ENCODE data around the gene OAF.
"Not testable (repeated sequence)": the region's sequence is repeated elsewhere in the genome, so short reads cannot be mapped to it uniquely, and the experiment has no call there.

The OAF gene

DNA sequence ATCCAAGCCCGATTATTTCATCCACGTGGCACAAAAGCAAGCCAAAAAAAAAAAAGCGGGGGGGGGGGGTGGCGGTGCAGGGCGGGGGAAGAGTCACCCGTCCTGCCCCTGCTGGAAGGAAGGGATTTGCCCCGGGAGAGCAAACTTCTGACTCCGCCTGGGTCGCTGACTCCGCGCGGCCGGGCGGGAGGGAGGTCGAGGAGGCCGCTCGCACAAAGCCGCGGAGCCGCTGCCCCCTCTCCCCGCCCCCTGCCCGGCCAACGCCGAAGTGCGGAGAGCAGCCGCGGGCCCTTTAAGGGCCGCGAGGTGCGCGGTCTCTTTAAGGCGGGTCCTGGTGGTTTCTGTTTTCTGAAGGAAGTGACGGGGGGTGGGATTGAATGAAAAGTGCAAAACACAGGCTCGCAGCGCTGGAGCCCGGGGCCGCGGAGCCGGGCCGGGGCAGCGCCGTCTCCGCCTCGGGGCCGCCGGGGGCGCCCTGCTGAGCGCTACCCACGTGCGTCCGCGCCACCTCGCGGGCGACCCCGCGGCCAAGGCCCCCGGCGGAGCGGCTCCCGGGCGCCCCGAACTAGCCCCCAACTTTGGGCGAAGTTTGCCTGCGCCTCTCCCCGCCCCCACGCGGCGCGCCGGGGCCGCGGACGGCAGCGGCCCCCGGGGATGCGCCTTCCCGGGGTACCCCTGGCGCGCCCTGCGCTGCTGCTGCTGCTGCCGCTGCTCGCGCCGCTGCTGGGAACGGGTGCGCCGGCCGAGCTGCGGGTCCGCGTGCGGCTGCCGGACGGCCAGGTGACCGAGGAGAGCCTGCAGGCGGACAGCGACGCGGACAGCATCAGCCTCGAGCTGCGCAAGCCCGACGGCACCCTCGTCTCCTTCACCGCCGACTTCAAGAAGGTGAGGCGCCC is at the start of gene OAF:
Gene OAF, plus strand, starts transcription at position 407 of the 896 bp plus-strand sequence. Its CDS starts 248 bp downstream, at position 655.
- DNase-seq = peak; percentile 54 to 74

DNA sequence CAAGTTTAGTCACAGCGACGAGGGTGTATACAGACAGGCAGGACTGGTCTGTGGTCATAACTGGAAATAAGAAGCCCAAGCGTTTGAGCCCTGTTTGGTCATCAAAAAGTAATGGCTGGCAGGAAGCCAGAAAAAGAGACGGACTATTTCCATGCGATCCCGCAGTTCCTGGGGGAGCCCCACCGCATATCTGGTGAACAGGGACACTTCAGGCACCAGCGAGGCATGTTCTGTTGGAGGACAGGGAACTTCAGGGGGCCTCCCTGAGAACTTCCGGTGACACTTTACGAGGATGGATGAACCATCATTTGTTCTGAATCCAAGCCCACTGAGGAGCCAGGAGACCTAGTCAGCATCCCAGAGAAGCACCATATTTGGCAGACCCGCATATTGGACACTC is 43.2 kb upstream of the OAF start:
- DNase-seq = no peak

DNA sequence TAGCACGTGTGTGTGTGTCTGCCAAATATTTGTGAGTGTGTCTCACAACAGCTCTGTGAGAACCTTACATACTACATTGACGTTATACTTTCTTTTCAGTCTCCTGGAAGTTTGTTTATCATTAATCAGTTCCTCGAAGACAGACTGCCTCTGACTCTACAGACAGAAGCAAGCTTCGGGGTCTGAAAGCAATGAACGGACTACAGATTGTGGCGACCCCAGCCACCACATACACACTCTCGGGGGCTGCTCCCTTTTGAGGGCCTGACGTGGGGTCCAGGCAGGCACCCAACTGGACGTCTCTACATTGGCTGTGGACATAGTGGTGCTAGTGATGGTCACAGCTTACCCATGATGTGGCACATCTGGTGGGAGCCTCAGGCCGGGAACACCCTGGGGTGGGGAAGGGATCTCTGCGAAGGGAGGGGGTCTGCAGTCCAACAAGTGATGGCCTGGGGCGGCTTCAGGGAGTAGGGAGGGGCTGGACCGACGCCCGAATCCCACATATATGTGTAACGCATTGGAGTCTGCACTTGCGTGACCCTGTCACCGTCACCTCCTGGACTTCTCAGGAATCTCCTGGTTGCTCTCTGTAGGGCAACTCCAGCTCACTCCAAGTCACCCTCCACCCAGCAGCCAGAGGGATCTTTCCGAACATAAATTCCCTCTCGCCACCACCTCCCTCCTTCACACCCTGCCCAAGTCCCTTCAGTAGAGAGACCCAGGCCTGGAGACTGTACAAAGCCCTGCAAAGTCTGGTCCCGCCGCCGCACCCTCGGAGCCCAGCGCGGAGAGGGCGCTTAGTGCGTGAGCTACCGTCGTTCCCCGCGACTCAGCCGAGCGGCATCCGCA is 42.5 kb upstream of the OAF start:
- no peak for DNase-seq

DNA sequence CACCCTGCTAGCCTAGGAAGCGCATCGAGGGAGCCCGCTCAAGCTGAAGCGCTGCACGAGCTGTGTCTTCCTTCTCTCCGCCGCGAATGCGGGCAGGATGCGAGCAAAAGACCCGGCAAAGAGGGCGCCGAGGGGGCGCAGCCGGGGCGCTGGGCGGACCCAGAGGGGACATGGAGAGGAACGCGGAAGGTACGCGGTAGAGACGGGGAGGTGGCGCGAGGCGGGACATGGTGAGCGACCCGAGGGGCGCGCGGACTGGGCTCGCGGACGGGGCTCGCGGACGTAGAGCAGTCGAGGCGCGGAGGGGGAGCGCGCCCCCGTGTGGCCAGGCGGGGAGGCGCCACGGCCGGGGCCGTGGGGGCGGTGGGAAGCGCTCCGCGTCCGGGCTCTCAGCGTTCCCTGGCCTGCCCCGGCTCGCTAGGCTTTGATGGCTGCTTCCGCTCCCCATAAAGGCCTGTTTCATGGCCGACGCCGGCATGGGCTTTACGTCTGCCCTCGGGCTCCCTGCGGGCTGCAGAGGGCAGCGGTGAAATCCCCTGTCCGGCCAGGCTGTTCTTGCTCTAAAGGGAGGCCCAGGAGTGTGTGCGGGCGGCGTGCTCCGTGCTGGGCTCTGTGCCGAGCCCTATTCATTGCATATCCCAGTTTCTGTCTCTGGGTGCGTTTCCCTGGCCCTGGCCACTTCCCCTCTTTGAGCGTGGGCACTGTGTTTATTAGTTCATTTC is 41.7 kb upstream of the OAF start:
- DNase-seq = peak in 1 of 2 experiments; percentile 33

DNA sequence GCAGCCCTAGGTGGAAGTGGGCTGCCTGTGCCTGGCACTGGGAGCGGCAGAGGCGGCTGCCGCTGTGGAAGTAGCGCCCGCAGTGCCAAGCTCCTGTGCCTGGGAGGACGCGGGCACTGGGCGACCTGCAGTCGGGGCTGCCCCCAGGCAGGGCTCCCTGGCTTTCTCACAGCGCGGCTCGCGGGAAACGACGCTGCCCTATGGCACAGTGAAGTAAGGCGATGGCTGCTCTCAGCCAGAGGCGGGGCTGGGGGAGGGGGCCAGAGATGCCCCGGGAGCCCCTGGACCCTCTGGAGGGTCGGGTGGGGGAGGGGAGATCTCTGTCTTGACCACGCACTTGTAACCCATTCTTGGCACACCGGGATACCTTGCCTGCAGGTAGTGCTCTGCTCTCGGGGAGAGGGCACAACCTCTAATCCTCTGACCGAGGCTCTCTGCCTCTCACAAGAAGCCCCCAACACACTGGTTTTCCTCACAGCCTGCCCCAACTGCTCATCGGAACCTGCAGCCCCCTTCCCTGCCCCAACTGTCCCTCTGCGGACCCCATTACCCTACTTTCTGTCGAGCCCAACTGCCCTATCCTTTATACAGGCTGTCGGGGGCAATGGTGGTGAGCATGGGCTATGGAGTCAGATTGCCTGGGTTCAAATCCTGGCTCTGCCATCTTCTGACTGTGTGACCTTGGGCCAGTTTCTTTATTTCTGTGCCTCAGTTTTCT is 40.7 kb upstream of the OAF start:
- DNase-seq = no peak

DNA sequence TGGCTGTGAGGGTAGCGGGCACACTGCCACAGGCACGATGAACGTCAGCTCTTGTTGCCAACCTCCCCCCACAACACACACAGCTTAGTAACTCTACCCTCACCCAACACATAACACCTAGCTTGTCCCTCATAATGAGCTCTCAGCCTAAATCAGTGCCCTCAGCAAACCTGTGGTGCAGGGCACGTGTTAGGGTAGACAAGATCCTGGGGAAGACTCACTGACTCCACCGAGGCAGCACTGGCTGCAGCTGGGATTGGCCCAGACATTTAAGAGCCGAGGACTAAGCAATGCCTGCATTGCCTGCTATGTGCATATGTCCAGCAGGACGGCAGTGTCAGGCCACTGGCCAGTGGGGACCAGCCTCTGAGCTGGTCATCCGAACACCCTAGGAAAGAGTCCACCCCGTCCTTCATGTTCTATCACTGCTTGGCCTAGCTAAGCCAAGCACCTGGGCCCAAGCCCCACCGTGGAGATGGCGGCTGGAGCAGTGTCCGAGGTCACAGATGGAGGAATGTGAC is 40.0 kb upstream of the OAF start:
- no peak for DNase-seq

DNA sequence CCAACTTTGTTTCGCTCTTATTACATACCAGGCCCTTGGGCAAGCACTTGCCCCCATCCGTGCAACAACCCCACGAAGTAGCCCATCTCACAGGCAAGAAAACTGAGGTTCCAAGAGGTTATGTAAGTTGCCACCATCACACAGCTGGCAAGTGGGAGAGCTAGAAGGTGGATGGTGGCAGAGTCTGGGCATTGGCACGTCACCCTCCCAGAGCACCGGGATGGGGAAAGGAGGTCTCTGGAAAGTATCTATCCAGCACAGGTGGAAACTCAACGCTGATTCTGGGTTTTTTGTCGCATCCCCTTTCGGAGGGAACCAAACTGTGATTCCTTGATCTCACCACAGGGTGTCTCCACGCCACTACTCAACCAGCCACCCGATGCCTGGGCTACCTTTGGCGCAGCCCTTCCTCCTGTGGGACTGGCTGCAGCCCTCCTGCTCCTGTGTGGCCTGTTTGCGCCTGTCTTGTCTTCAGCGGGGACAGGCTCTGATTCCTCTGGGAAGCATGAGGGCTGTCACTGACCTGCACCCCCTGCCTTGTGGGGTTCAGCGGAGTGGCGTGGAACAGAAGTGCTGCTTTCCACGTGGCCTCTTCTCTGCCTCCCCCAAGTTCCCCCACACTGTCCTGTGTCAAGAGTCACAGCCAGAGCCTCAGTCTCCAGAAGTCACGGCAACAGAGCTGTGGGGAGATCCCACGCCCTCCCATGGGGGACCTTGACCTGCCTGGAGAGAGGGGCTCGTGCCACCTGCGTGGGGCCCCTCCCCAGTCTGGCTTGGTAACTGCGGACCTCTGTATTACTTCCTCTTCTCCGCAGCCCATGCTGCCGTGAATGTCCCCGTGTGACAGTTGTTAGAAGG is 38.5 kb upstream of the OAF start:
- peak in 1 of 2 experiments; percentile 40 for DNase-seq

DNA sequence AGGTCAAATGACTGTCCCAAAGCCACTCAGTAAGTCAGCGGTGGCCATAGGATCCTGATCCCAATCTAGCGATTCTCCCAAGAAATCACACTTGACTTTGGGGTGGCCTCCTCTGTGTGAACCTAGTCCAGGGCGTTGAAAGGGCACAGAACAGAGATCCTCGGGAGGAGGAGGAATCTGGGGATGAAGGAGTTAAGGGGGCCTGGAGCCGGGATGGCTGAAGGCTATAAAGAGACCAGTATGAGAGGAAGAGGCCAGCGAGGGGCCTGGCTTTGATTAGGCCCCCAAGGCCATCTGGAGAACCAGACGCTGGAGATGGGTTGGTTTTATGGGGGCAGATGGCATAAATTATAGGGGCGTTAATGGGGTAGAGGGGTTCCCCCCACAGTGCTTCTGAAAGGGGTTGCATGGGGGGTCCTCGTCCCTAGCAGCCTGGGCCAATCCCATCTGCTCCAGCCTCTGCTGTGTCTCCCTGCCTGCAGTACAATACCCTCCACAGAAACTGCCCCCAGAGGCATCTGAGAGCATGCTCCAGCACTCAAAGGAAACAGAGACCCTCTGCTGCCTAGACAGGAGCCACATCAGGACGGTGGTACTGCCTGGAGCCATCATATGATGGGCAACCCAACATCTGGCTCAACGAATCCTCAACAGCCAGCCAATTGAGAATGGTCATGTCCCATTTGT is 37.7 kb upstream of the OAF start:
- DNase-seq = no peak

DNA sequence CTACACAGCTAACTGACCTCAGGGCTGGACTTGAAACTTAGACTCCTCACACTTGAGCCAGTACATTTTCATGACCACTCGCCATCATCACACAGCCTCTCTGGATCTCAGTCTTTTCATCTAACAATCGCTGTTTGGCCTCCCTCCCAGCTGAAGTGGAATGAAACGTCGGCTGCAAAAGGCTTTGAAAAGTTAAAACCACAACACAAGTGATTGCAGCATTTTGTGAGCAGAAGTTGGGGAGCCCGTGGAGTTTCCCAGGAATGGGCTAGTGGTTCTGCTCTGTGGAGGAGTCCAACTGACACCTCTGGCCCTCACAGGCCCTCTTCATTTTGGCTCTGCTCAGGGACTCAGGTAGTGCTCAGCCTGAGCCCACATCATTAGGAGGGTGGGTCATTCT is 37.0 kb upstream of the OAF start:
- DNase-seq = no peak

DNA sequence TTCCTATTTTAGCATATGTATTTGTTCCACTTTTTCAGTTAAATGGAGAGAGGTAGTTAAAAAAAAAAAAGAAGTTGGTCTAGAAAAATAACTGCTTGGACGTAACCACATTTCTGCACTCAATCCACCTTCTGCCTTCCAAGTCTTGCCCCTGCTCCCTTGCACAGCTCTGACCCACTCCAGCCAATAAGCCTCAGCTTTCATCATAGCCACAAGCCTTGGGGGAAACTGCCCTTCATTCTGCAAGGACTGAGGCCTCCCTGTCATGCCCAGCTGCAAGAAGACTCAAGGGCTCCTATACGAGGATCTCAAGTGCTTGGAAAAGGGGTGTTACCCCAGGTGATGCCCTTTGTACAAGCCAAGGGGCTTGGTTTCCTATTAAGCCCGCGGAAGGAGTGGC is 36.0 kb upstream of the OAF start:
- no peak for DNase-seq

DNA sequence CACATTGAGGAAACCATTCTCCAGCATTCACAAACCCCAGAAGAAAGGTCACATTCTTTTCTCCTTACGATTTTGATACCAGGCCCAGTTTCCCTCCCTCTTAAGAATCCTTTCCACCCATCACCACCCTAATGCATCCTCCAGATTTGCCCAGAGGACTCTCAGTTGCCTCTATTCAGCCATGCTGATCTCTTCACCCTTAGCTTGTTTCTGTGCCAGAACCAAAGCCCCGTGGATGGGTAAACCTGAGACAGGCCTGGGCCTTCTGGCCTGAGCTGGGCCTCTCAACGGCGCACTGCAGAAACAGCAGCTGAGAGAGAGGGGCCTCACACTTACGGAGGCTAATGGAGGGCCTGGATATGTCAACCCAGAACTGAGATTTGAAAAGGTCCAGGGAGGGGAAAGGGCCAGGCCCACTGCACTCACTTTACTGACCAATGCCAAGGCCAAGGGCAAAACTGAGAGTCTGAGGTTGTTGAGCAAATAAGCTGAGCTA is 32.2 kb upstream of the OAF start:
- no peak for DNase-seq

DNA sequence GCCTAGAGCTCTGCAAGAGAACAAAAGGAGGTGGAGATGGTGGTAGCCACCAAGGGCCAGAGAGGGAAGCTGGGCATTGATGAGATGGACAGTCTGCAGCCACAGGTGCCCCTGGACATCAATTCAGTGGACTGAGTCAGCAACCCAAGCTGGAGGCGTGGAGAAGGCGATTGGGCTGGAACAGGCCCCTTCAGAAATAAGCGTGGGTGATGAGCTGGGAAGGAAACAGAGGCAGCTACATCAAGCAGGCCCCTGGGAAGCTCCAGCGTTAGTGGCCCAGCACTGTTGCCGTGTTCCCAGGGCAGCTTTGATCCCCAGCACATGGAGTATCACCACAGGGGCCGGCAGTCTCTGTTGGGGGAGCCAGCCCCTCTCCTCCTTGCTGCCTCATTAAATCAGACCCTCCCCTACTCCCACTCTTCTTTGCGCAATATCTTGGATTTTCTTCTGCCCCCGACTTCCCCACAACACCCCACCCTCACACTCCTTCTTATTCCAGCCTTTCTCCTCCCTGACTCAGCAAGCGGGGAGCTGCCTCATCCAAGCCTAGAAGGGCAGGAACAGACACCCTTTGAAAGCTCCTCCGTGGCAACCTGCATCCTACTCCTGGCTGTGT is 31.7 kb upstream of the OAF start:
- DNase-seq = no peak

DNA sequence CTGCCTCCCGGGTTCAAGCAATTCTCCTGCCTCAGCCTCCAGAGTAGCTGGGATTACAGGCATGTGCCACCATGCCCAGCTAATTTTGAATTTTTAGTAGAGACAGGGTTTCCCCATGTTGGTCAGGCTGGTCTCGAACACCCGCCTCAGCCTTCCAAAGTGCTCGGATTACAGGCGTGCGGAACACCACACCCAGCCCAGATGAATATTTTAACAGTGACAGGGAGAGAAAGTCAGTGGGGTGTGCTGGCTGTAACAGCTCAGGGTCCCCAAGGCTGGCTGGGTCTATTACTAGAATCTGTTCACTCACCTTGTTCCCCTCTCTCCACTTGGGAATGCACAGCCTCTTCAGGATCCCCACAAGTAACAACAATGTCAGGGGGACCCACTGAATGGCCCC is 30.8 kb upstream of the OAF start:
- not testable (repeated sequence) for DNase-seq

DNA sequence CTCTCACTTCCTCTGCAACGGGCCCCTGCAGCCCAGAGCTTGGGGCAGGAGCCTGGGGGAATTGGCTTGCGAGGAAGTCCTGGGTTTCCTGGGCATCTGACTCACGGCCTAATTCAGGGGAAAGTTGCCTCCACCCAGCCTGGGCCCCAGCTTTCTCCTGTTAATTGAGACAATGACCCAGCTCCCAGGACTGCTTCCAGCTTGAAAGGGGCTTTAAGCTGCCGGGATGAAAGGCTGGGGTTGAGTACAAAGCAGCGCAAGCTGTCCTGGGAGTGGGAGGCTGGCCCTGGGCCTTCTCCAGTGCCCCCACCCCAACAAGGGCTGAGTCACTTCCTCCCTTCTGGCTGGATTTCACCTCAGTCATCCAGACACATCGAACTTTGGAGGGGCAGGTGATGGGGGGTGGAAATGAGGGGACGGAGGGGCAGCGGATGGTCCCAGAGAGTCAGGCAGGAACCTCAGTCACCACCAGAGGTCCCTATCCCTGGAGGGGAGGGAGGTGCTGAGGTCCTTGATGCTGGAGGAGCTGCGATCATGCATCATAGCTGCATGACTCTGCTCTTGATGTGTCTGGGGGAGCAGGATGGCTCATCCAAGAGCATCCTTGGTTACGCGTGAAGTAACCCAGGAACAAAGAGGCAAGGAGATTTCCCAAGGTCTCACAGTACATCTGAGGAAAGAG is 30.1 kb upstream of the OAF start:
- no peak for DNase-seq

DNA sequence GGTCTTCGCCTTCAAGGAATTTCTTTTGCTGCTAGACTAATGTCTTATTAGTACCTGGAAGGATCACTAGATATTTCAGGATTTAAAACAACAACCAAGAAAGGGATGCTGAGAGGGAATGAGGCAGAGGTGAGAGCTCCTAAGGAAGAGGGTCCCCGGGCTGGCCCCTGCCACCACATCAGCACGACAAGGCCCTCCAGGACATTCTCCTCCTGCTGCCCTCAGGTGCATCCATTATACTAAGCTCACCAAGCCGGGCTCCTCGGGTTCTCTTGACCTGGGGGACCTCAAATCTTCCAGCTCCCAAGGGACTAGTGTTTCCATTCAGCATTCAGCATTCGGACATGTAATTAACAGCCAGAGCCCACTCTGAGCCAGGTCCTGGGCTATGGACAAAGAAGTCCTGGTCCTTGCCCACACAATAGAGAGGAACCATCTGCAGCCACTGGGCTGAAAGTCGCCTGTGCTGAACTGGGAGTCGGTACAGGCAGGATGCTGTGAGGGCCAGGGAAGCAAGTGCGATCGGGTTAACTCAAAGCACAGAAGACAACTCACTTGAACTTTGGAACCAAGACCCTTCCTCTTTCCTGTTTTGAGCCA is 29.4 kb upstream of the OAF start:
- DNase-seq = no peak

DNA sequence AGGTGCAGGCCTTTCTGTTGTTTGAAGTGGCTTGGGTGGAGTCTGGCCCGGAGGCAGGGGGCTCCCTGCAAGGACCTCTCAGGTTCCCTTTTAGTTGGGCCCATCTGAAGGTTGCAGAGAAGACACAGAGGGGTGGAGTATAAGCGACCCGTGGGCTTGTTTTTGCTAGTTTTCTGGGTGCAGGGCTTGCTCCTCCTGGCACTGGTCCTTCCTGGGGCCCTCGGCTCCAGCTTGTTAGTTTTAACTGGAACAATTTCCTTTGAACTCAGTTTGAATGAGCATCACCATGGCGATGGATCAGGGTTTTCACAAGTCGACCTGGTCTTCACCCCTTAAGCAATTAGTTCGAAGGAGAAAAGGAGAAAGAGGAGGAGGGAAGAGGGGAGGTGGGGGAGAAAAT is 28.5 kb upstream of the OAF start:
- DNase-seq = no peak

DNA sequence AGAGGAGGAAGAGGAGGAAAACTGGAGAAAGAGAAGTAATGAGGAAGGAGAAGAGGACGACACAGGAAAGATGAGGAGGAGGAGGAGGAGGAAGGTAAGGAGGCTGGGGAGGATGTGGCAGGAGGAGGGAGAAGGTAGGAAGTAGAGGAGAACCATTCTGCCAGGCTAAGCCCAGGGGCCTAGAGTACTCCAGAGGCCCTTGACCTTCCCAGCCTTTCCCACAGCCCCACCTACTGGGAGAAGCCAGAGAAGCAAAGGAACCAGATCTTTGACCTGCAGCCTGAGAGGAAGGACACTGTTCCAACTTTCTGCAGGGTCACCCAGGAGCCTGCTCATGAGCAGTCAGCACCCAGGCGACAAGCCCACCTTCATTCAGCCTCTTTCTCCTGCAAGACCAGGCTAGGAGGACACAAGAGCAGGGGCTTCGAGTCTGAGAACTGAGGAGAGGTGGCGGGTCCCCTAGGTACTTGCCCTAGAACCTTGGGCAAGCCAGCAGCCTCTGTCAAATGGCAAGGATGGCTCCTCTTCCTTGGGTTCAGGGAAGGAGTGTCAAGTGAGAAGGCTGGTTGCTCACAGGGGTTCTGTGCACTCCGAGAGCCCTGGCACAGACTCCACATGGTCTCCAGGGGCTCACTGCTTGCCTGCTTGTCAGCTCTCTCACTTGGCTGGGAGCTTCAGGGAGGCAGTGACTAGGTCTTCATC is 27.9 kb upstream of the OAF start:
- peak; percentile 5 to 20 for DNase-seq

DNA sequence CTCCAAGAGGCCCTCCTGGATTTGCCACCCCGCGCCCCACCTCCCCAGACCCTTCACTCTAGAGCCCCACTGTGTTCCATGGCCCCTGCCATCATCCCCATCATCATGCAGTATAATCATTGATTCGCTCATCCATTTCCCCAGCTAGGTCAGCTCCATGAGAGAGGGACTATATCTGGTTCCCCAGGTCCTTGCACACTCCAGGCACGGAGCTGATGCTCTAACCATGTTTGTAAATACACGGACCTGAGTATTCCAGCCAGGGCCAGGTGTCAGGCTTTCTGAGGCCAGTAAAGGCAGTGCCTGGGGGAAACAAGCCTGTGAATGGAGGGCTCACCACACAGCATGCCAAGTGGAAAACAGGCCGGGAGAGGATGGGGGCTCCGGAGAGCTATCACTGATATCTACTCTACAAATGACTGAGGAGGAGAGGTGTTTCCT is 27.1 kb upstream of the OAF start:
- no peak for DNase-seq

Measured in SW 1271 (cell line).